Naive thymus-derived CD8-positive, alpha-beta T cell (primary cell): Measurements from ENCODE around the gene TRAPPC5. TPM values are rescaled to one million over a fixed set of nuclear protein-coding genes. Genes with fewer than 3 reads are reported as not detected.

Source experiments
- ATAC-seq, 2 donors: fragments of 150-1000 bp; cut with Tn5 transposase in 1 of 2; sonication (Bioruptor Pico), chemical (Tn5 transposase) in 1 of 2; 1 replicate in 1 of 2; 2 replicates in 1 of 2; pipeline ENCODE4 v1.10.0; 2021; ENCODE audit warnings: mild to moderate bottlenecking in 2 of 2, moderate library complexity in 2 of 2
- POLR2A ChIA-PET: fragments of 350-600 bp; sonication (Branson Sonifier 250); formaldehyde crosslinking; loops from one replicate; lab custom pipeline; 2021; ENCODE audit warnings: antibody characterized with exemption; lab: Charles Lee
- DNase-seq, 10 donors: peaks; one replicate each; pipeline versions ENCODE4 v3.0.0 to v3.0.0-alpha.2; 2020 to 2022
- H3K27ac Mint-ChIP-seq, 10 donors: one replicate each; pipeline ENCODE4 v1.8.0; 2020 to 2022; ENCODE audit warnings: mild to moderate bottlenecking in 10 of 10, mixed read lengths in 10 of 10, moderate library complexity in 4 of 10, inconsistent platforms in 1 of 10
- H3K27me3 Mint-ChIP-seq, 5 donors: one replicate each; pipeline ENCODE4 v1.8.0; 2021 to 2022; ENCODE audit warnings: mixed read lengths in 5 of 5
- H3K36me3 Mint-ChIP-seq, 3 donors: one replicate each; pipeline ENCODE4 v1.8.0; 2020 to 2022; ENCODE audit warnings: mixed read lengths in 3 of 3, mild to moderate bottlenecking in 2 of 3, inconsistent platforms in 1 of 3
- H3K4me1 Mint-ChIP-seq, 4 donors: one replicate each; pipeline ENCODE4 v1.8.0; 2021 to 2022; ENCODE audit warnings: mixed read lengths in 4 of 4
- H3K4me3 Mint-ChIP-seq, 10 donors: one replicate each; pipeline ENCODE4 v1.8.0; 2020 to 2022; ENCODE audit warnings: mild to moderate bottlenecking in 10 of 10, mixed read lengths in 10 of 10, moderate library complexity in 6 of 10, inconsistent platforms in 1 of 10
- H3K9me3 Mint-ChIP-seq, 9 donors: one replicate each; pipeline ENCODE4 v1.8.0; 2020 to 2022; ENCODE audit warnings: mixed read lengths in 9 of 9, mild to moderate bottlenecking in 3 of 9, inconsistent platforms in 1 of 9, moderate library complexity in 1 of 9
- polyA plus RNA-seq, 3 donors: library from polyadenylated mRNA; unstranded; fragments of 300-500 nt; fragmentation: Illumina TruSeq; gene quantifications; one replicate each; pipeline ENCODE4 v1.2.3, GENCODE V29; 2021
- total RNA-seq, 8 experiments: library from RNA in 2 of 8; stranded (reverse) in 2 of 8; gene quantifications; one replicate each; pipeline ENCODE4 v1.2.3 and lab custom pipeline; 2021 to 2026

Gene TRAPPC5
- total and polyA plus RNA-seq, 5 experiments from 2014 or later, result 66.5 to 208 (median 154) TPM

DNA sequence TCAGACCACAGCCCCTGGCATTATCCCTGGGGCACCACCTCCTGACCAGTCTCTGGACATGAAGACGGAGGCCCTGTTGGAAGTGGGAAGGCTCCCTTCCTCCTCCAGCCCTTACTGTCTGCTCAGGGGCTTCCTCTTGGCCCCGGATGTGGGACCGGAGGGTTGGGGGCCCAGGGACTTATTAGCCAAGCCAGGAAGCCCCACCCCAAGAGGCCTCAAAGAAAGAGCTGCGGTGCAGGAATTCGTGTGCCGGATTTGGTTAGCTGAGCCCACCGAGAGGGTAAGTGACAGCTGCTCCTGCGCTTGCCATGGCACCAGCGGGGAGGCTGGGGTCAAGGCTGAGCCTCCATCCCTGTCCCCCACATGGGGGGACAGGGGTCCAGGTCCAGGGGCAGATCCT lies 11.8 kb upstream of the TRAPPC5 start, which contains the start of gene RETN:
Gene RETN (plus strand): TSS at position 208 of the 400 bp plus-strand sequence. CDS start 278 bp downstream, outside the sequence.
- peak within 1 kb of the TSS; percentile 26 to 79 (median 66) for H3K4me3 Mint-ChIP-seq
- H3K27ac Mint-ChIP-seq, result peak within 1 kb of the TSS in 4 of 10 donors; percentile 8 to 85 (median 49)
- POLR2A ChIA-PET, result interaction anchor here (1.1 to 1.7 kb wide), 3 partner anchors 10 to 570 kb away, joined by 3 to 5 read pairs (median 5); no protein-coding TSS in a partner anchor
- no peaks in the 10 kb centered on the region for H3K9me3 Mint-ChIP-seq
- no peak for DNase-seq
- peak in 1 of 2 donors; percentile 20 for ATAC-seq
- no peaks in the 10 kb centered on the region for H3K36me3 Mint-ChIP-seq
- H3K27me3 Mint-ChIP-seq, result peaks cover 7 to 50% (median 21%) of the 10 kb centered on the region in 5 donors
- H3K4me1 Mint-ChIP-seq, result peaks cover 11 to 24% (median 20%) of the 10 kb centered on the region in 4 donors

DNA sequence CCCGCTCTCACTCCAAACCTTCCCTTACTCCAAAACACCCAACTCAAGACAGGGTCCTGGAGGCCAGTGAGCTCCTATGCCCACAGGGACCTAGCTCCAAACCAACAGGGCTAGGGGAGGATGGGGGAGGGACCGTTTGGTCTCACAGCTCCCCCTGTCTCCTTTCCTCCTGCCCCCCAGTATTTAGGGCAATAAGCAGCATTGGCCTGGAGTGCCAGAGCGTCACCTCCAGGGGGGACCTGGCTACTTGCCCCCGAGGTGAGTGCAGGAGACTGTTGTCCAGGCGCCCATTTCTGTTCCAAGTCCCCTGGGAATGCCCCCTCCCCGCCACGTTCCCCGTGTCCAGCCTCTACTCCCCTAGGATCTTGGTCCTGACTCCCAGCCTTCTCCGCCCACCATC lies 11.0 kb upstream of the TRAPPC5 start:
- POLR2A ChIA-PET, result interaction anchor here (0.6 to 1.3 kb wide), 4 partner anchors 11 to 570 kb away, joined by 3 to 5 read pairs (median 4); partner anchors contain the start of gene TRAPPC5
- DNase-seq (no peak), ATAC-seq (no peak)
- Mint-ChIP-seq H3K4me3 (peak overlapping the region in 8 of 10 donors; percentile 46 to 79 (median 67)), H3K27ac (peak overlapping the region in 3 of 10 donors; percentile 8 to 85 (median 78)), H3K27me3 (peaks cover 7 to 56% (median 21%) of the 10 kb centered on the region in 5 donors), H3K36me3 (no peaks in the 10 kb centered on the region), H3K9me3 (no peaks in the 10 kb centered on the region), H3K4me1 (peaks cover 14 to 32% (median 27%) of the 10 kb centered on the region in 4 donors)

DNA sequence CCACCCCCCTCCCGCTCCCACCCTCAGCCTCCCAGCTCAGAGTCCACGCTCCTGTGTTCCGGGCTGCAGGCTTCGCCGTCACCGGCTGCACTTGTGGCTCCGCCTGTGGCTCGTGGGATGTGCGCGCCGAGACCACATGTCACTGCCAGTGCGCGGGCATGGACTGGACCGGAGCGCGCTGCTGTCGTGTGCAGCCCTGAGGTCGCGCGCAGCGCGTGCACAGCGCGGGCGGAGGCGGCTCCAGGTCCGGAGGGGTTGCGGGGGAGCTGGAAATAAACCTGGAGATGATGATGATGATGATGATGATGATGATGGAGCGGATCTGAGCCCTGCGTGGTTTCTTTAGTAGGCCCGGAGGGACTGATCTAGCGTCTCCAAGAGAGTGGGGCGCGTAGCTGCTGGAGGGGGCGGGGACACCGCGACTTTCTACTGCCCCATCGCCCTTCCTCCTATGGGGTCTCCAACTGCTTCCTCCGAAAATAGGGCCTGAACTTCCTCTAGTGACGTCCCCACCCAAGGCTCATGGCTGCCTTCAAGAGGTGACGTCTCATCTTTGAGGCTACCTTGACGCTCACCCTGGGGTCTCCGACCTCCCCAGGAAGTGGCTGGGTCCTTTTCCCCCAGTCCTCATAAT lies 10.4 kb upstream of the TRAPPC5 start:
- peaks cover 14 to 33% (median 27%) of the 10 kb centered on the region in 4 donors for H3K4me1 Mint-ChIP-seq
- peak overlapping the region in 6 of 10 donors; percentile 60 to 88 (median 82) for H3K27ac Mint-ChIP-seq
- POLR2A ChIA-PET, result interaction anchor here (0.6 to 2.1 kb wide), 5 partner anchors 11 to 100 kb away, joined by 3 to 9 read pairs (median 4); partner anchors contain the start of gene TRAPPC5

DNA sequence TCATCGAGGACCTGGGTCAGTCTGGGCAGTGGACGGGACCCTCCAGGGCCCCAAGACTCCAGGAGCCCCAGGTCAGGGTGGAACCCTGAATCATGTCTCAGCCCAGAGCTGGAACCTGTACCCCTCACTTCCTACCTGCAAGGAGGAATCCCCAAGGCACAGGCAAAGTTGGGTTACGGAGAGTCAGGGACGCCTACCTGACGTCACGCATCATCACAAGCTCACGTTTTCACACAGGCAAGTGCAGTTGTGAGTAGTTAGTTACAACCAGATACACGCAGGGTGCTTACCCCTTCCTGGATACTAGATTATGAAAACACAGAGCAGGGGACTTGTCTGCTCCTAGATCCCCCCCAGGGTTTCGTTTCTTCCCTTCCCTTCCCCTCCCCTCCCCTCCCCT lies 9.8 kb upstream of the TRAPPC5 start:
- POLR2A ChIA-PET, result interaction anchor here (0.6 to 2.1 kb wide), 3 partner anchors 10 to 64 kb away, joined by 3 to 9 read pairs (median 5); partner anchors contain the start of gene TRAPPC5
- peak; percentile 31 to 53 for ATAC-seq
- peak overlapping the region; percentile 69 to 86 (median 76) for H3K4me3 Mint-ChIP-seq
- H3K4me1 Mint-ChIP-seq, result peaks cover 14 to 36% (median 29%) of the 10 kb centered on the region in 4 donors
- H3K9me3 Mint-ChIP-seq, result no peaks in the 10 kb centered on the region
- peak overlapping the region in 2 of 10 donors; percentile 60 to 88 for H3K27ac Mint-ChIP-seq
- no peak for DNase-seq
- H3K27me3 Mint-ChIP-seq, result peaks cover 8 to 59% (median 20%) of the 10 kb centered on the region in 5 donors
- H3K36me3 Mint-ChIP-seq, result no peaks in the 10 kb centered on the region

More for the DNA sequence above, 10.4 kb upstream of the TRAPPC5 start:
- H3K4me3 Mint-ChIP-seq, result peak overlapping the region; percentile 69 to 86 (median 76)
- no peaks in the 10 kb centered on the region for H3K9me3 Mint-ChIP-seq
- DNase-seq (peak in 5 of 10 donors; percentile 19 to 37 (median 24)), ATAC-seq (peak; percentile 68 to 74)
- no peaks in the 10 kb centered on the region for H3K36me3 Mint-ChIP-seq
- H3K27me3 Mint-ChIP-seq, result peaks cover 7 to 59% (median 21%) of the 10 kb centered on the region in 5 donors

DNA sequence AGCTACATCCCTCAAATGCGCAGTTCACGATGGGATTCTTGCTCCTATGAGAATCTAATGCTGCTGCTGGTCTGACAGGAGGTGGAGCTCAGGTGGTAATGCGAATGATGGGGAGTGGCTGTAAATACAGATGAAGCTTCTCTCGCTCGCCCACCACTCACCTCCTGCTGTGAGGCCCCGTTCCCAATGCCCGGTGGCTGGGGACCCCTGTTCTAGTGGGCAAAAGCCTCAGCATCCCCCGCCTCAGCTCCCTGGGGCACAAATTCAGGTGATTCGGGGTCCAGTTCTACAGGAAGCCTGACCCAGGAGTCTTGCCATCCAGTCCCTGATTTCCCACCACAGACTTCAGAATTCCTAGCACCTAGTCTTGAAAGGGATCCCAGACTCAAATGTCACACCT lies 8.1 kb upstream of the TRAPPC5 start:
- ATAC-seq (no peak), DNase-seq (no peak)
- POLR2A ChIA-PET, result interaction anchor here (1.1 kb wide), 1 partner anchor 185 kb away, joined by 3 read pairs; no protein-coding TSS in a partner anchor
- no peaks in the 10 kb centered on the region for H3K36me3 Mint-ChIP-seq
- H3K27me3 Mint-ChIP-seq, result peaks cover 9 to 68% (median 32%) of the 10 kb centered on the region in 5 donors
- H3K9me3 Mint-ChIP-seq, result no peaks in the 10 kb centered on the region
- no peak overlapping the region for H3K4me3 Mint-ChIP-seq
- H3K27ac Mint-ChIP-seq, result no peak overlapping the region
- H3K4me1 Mint-ChIP-seq, result peaks cover 19 to 51% (median 45%) of the 10 kb centered on the region in 4 donors

DNA sequence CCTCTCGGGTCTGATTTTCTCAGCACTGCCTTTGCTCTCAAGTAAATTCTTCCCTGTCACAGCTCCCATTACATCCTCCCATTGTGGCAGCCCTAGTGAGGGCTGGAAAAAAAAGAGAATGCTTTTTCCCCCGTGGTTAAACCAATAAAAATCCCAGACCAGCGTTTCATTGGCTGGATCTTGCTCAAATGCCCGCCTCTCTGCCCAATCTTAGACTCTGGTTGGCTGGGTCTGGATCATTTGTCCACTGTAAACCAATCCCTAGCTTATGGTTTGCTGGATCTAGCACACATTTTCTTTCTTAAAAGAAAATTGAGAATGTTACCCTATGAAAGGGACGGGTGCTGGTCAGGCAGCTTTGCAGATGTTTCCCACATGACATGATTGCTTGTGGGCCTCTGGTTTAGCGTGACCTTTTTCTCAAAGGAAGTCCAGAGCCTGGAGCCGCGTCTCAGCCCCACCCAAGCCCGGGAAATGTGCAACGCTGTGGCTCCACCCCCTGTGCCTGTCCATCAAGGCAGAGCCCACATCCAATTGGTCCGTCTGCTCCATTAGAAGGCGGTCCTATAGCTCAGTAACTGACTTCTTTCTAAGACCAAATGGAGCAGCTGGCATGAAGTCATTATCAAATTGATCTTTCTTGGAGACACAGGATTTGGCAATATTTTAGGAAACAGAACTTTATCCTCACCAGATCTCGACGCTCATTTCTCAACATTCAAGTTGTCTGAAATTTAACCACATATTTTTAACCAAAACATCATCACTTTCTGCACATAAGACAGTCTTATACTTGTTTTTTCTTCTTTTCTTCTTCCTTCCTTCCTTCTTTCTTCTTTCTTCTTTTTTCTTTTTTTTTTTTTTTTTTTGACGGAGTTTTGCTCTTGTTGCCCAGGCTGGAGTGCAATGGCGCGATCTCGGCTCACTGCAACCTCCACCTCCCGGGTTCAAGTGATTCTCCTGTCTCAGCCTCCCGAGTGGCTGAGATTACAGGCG lies 6.3 kb upstream of the TRAPPC5 start:
- H3K27me3 Mint-ChIP-seq, result peaks cover 11 to 71% (median 34%) of the 10 kb centered on the region in 5 donors
- H3K27ac Mint-ChIP-seq, result peak overlapping the region in 1 of 10 donors; percentile 6
- DNase-seq (peak in 3 of 10 donors; percentile 22 to 28 (median 27)), ATAC-seq (peak; percentile 26 to 28)
- peaks cover 23 to 51% (median 49%) of the 10 kb centered on the region in 4 donors for H3K4me1 Mint-ChIP-seq
- POLR2A ChIA-PET, result interaction anchor here (0.6 to 1.0 kb wide), 2 partner anchors 13 to 181 kb away, joined by 3 to 4 read pairs; no protein-coding TSS in a partner anchor
- peak overlapping the region in 1 of 10 donors; percentile 14 for H3K4me3 Mint-ChIP-seq
- H3K9me3 Mint-ChIP-seq, result no peaks in the 10 kb centered on the region
- H3K36me3 Mint-ChIP-seq, result no peaks in the 10 kb centered on the region

DNA sequence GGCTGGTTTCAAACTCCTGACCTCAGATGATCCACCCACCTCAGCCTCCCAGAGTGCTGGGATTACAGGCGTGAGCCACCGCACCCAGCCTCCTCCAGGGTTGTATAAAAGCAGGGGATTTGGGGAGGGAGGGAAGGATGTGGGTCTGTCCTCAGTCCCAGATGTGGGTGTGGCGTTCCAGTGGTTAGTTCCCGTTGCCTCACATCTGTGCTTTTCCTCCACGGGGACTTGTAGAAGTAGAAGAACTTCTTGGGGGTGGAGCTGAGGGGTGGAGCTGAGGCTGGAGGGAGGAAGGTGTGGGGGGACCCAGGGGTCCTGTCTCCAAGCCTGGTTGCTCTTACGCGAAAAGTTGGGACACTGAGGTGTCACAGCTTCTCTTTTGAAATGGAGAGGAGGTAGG lies 4.3 kb upstream of the TRAPPC5 start:
- POLR2A ChIA-PET, result no interaction called here
- Mint-ChIP-seq H3K4me3 (peak overlapping the region in 5 of 10 donors; percentile 0 to 58 (median 36)), H3K36me3 (no peaks in the 10 kb centered on the region), H3K9me3 (no peaks in the 10 kb centered on the region), H3K4me1 (peaks cover 15 to 53% (median 49%) of the 10 kb centered on the region in 4 donors), H3K27me3 (peaks cover 9 to 54% (median 24%) of the 10 kb centered on the region in 5 donors), H3K27ac (peak overlapping the region in 1 of 10 donors; percentile 56)
- no peak for ATAC-seq
- DNase-seq, result no peak

DNA sequence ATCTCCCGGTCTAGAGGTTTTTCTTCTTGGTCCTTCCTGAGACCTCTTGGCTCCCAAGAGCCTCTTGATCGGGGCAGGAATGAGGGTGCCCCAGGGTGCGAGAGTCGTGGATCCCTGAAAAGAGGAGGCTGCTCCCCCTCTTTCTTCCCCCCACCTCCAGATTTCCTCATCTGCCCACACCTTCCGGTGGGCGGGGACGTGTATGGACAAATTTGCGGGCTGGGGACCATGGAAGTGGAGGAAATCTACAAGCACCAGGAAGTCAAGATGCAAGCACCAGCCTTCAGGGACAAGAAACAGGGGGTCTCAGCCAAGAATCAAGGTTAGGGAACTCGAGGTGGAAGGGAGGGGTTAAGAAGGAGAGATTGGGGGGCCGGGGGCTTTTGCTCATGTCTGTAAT lies 3.8 kb upstream of the TRAPPC5 start, which contains the start of gene MCEMP1:
Gene MCEMP1 (plus strand): TSS at position 237 of the 400 bp plus-strand sequence. CDS start 31 bp downstream, at position 268.
- Mint-ChIP-seq H3K4me1 (peaks cover 18 to 57% (median 54%) of the 10 kb centered on the region in 4 donors), H3K27ac (peak within 1 kb of the TSS in 3 of 10 donors; percentile 35 to 67 (median 56)), H3K4me3 (peak within 1 kb of the TSS in 9 of 10 donors; percentile 0 to 65 (median 48)), H3K9me3 (no peaks in the 10 kb centered on the region), H3K27me3 (peaks cover 6 to 49% (median 22%) of the 10 kb centered on the region in 5 donors), H3K36me3 (peaks cover 0 to 3% (median 0%) of the 10 kb centered on the region in 3 donors)
- ATAC-seq (no peak), DNase-seq (no peak)
- POLR2A ChIA-PET, result no interaction called here

DNA sequence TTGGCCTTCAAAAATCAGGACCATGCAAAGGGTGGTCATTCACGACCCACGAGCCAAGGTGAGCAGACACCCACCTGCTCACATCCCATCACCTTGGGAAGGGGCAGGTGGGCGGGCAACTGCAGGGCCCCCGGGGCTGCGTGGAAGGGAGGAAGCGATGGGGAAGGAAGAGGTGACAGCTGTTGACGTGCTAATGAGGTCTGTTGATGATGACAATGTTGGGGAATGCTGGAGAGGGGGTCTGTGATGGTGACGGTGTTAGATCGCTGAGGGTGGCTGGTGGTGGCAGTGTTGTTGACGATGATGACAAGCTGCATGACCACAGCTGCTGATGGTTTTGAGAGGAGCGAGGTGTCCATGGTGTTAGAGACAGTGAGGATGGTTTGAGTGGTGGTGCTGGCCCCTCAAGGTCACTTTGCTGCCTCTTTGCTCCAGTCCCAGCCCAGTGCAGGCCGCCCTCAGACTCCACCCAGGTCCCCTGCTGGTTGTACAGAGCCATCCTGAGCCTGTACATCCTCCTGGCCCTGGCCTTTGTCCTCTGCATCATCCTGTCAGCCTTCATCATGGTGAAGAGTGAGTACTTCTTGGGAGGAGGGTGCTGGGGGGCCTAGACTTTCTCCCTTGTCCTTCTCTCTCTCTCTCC lies 2.8 kb upstream of the TRAPPC5 start:
- DNase-seq (no peak), ATAC-seq (no peak)
- peak overlapping the region in 5 of 10 donors; percentile 7 to 56 (median 33) for H3K4me3 Mint-ChIP-seq
- peaks cover 21 to 63% (median 60%) of the 10 kb centered on the region in 4 donors for H3K4me1 Mint-ChIP-seq
- peaks cover 0 to 6% (median 0%) of the 10 kb centered on the region in 3 donors for H3K36me3 Mint-ChIP-seq
- POLR2A ChIA-PET, result interaction anchor here (0.7 to 1.0 kb wide), 3 partner anchors 21 to 128 kb away, joined by 3 read pairs; no protein-coding TSS in a partner anchor
- no peaks in the 10 kb centered on the region for H3K9me3 Mint-ChIP-seq
- H3K27ac Mint-ChIP-seq, result peak overlapping the region in 2 of 10 donors; percentile 35 to 67
- peaks cover 6 to 45% (median 21%) of the 10 kb centered on the region in 5 donors for H3K27me3 Mint-ChIP-seq

DNA sequence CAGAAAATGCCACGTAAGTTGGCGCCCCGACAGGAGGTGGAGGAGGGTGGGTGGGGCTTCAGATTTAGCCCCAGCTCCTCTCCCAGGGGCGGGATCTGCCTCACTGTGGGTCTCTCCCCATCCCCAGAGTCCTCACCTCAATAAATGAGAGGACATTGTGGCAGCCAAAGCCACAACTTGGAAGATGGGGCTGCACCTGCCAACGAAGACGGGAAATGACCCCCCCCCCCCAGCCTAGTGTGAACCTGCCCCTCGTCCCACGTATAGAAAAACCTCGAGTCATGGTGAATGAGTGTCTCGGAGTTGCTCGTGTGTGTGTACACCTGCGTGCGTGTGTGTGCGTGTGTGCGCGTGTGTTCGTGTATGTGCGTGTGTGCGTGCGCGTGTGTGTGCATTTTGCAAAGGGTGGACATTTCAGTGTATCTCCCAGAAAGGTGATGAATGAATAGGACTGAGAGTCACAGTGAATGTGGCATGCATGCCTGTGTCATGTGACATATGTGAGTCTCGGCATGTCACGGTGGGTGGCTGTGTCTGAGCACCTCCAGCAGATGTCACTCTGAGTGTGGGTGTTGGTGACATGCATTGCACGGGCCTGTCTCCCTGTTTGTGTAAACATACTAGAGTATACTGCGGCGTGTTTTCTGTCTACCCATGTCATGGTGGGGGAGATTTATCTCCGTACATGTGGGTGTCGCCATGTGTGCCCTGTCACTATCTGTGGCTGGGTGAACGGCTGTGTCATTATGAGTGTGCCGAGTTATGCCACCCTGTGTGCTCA lies 1.5 kb upstream of the TRAPPC5 start:
- Mint-ChIP-seq H3K27ac (peak overlapping the region in 9 of 10 donors; percentile 56 to 91 (median 80)), H3K9me3 (no peaks in the 10 kb centered on the region), H3K4me3 (peak overlapping the region; percentile 44 to 94 (median 75)), H3K36me3 (peaks cover 0 to 16% (median 0%) of the 10 kb centered on the region in 3 donors), H3K27me3 (peaks cover 6 to 35% (median 21%) of the 10 kb centered on the region in 5 donors), H3K4me1 (peaks cover 23 to 60% (median 59%) of the 10 kb centered on the region in 4 donors)
- peak; percentile 51 to 86 (median 71) for DNase-seq
- peak; percentile 66 to 78 for ATAC-seq
- POLR2A ChIA-PET, result interaction anchor here (1.0 kb wide), 1 partner anchor 120 kb away, joined by 3 read pairs; no protein-coding TSS in a partner anchor
